HepG2 (cell line): Measurements from ENCODE around the gene OR2C1. TPM values are rescaled to one million over a fixed set of nuclear protein-coding genes. Genes with fewer than 3 reads are reported as not detected.

ENCODE experiments used
- ATF2 ChIP-seq: sonication (generic); formaldehyde crosslinking; IDR thresholded peaks from 2 replicates; pipeline ENCODE4 v1.4.0; 2020; ENCODE audit warnings: missing genetic modification reagents
- BRF2 ChIP-seq: sonication (generic); formaldehyde crosslinking; IDR thresholded peaks from 2 replicates; pipeline ENCODE4 v1.8.1; 2022; ENCODE audit warnings: mild to moderate bottlenecking, missing genetic modification reagents
- GFI1 ChIP-seq: sonication (generic); formaldehyde crosslinking; IDR thresholded peaks from 2 replicates; pipeline ENCODE4 v1.5.0; 2020; ENCODE audit warnings: missing genetic modification reagents, mild to moderate bottlenecking, borderline replicate concordance
- GPBP1L1 ChIP-seq: sonication (generic); formaldehyde crosslinking; IDR thresholded peaks from 2 replicates; pipeline ENCODE4 v1.5.0; 2020; ENCODE audit warnings: mild to moderate bottlenecking, missing genetic modification reagents
- HCFC1 ChIP-seq: fragments of 150-350 bp; IDR thresholded peaks from 2 replicates; pipeline ENCODE4 v1.6.1; 2014; ENCODE audit warnings: low read depth, low read length
- IRX3 ChIP-seq: sonication (generic); formaldehyde crosslinking; IDR thresholded peaks from 2 replicates; pipeline ENCODE4 v1.8.1; 2023; ENCODE audit warnings: mild to moderate bottlenecking, low read depth, missing genetic modification reagents, borderline replicate concordance
- KLF6 ChIP-seq: IDR thresholded peaks from 2 replicates; pipeline ENCODE4 v1.8.0; 2016; ENCODE audit warnings: missing biosample characterization, missing genetic modification reagents
- MATR3 ChIP-seq: sonication (generic); formaldehyde crosslinking; IDR thresholded peaks from 2 replicates; pipeline ENCODE4 v1.4.0; 2020; ENCODE audit warnings: missing genetic modification reagents
- MXD3 ChIP-seq: IDR thresholded peaks from 2 replicates; pipeline ENCODE4 v1.6.1; 2016; ENCODE audit warnings: mild to moderate bottlenecking, missing biosample characterization, missing genetic modification reagents
- NRL ChIP-seq: sonication (generic); formaldehyde crosslinking; IDR thresholded peaks from 2 replicates; pipeline ENCODE4 v1.5.0; 2020; ENCODE audit warnings: missing genetic modification reagents, mild to moderate bottlenecking, moderate library complexity, borderline replicate concordance
- PHF20 ChIP-seq: sonication (generic); formaldehyde crosslinking; IDR thresholded peaks from 2 replicates; pipeline ENCODE4 v1.5.0; 2020; ENCODE audit warnings: mild to moderate bottlenecking, missing genetic modification reagents
- POLR2G ChIP-seq: fragments of 200-400 bp; formaldehyde crosslinking; IDR thresholded peaks from 2 replicates; pipeline ENCODE4 v1.6.1; 2018; ENCODE audit warnings: mild to moderate bottlenecking, low read depth, low read length, moderate library complexity
- SRF ChIP-seq: IDR thresholded peaks from 2 replicates; pipeline ENCODE4 v1.6.1; 2011; ENCODE audit warnings: mild to moderate bottlenecking, low read depth, low read length, moderate library complexity
- TAF1 ChIP-seq: sonication (generic); formaldehyde crosslinking; IDR thresholded peaks from 2 replicates; pipeline ENCODE4 v1.4.0; 2020; ENCODE audit warnings: missing genetic modification reagents
- THRA ChIP-seq: sonication (generic); formaldehyde crosslinking; IDR thresholded peaks from 2 replicates; pipeline ENCODE4 v1.4.0; 2020; ENCODE audit warnings: missing genetic modification reagents, borderline replicate concordance
- U2AF1 ChIP-seq: fragments of 200-400 bp; formaldehyde crosslinking; optimal IDR thresholded peaks from 2 replicates; pipeline ENCODE3; 2017; ENCODE audit warnings: mild to moderate bottlenecking, low read depth, low read length
- ZBTB1 ChIP-seq: sonication (generic); formaldehyde crosslinking; IDR thresholded peaks from 2 replicates; pipeline ENCODE4 v1.4.0; 2020; ENCODE audit warnings: missing genetic modification reagents, borderline replicate concordance
- ZFP90 ChIP-seq: sonication (generic); formaldehyde crosslinking; IDR thresholded peaks from 2 replicates; pipeline ENCODE4 v1.8.0; 2022; ENCODE audit warnings: missing genetic modification reagents, mild to moderate bottlenecking, inconsistent platforms, borderline replicate concordance
- ZKSCAN5 ChIP-seq: sonication (generic); formaldehyde crosslinking; IDR thresholded peaks from 2 replicates; pipeline ENCODE4 v1.5.1; 2020; ENCODE audit warnings: mild to moderate bottlenecking, missing genetic modification reagents
- ZMAT3 ChIP-seq: sonication (generic); formaldehyde crosslinking; conservative IDR thresholded peaks from 2 replicates; pipeline ENCODE4 v1.7.0; 2021; ENCODE audit warnings: missing genetic modification reagents
- ZNF124 ChIP-seq: sonication (generic); formaldehyde crosslinking; IDR thresholded peaks from 2 replicates; pipeline ENCODE4 v1.4.0; 2020; ENCODE audit warnings: missing genetic modification reagents
- ZNF274 ChIP-seq: sonication (generic); formaldehyde crosslinking; IDR thresholded peaks from 2 replicates; pipeline ENCODE4 v1.5.1; 2020; ENCODE audit warnings: mild to moderate bottlenecking, missing genetic modification reagents
- ZNF282 ChIP-seq: fragments of 450-650 bp; IDR thresholded peaks from 2 replicates; pipeline ENCODE4 v1.6.1; 2018; ENCODE audit not compliant: partially characterized antibody
- ZNF839 ChIP-seq: sonication (generic); formaldehyde crosslinking; IDR thresholded peaks from 2 replicates; pipeline ENCODE4 v1.4.0; 2020; ENCODE audit warnings: missing genetic modification reagents, mild to moderate bottlenecking, borderline replicate concordance
- polyA plus RNA-seq, 8 experiments: library from polyadenylated mRNA; depleted of rRNA in 3 of 8; stranded (reverse) in 7 of 8; unstranded in 1 of 8; fragments of >200 nt; fragmentation: Illumina TruSeq in 4 of 8; extraction: Trizol in 4 of 8; gene quantifications; 2 replicates each; pipeline versions ENCODE4 v1.2.1 to v1.2.3, GENCODE V29; 2011 to 2016; ENCODE audit warnings: low read depth in 4 of 8, missing spikeins in 1 of 8, mixed read lengths in 1 of 8; ENCODE audit not compliant: insufficient read depth in 1 of 8
- total RNA-seq, 5 experiments: library from RNA; depleted of rRNA; stranded (reverse); fragments of >200 nt; fragmentation: Illumina TruSeq; extraction: Trizol; gene quantifications; 2 replicates each; pipeline ENCODE4 v1.2.3, GENCODE V29; 2016; ENCODE audit warnings: low read depth in 1 of 5

Gene OR2C1
- total and polyA plus RNA-seq, 2 of the 13 experiments (the other 11 are each of a cell fraction or from before 2014, with no cell fraction given) = not detected

- TF ChIP-seq NRL (CRISPR knock-in tag) (no peak), ZBTB1 (CRISPR knock-in tag) (no peak), MXD3 (no peak), ZNF282 (no peak), GFI1 (CRISPR knock-in tag) (no peak), ZKSCAN5 (CRISPR knock-in tag) (no peak), HCFC1 (peak; percentile 42; the same call in 1 of the 2 replicates), U2AF1 (no peak), THRA (CRISPR knock-in tag) (no peak), BRF2 (no peak), IRX3 (CRISPR knock-in tag) (no peak), ZFP90 (CRISPR knock-in tag) (no peak), MATR3 (CRISPR knock-in tag) (no peak), ATF2 (CRISPR knock-in tag) (no peak; the same call in 1 of the 2 replicates), ZNF839 (no peak), SRF (no peak), ZNF274 (CRISPR knock-in tag) (no peak), POLR2G (peak; percentile 67; the same call in 1 of the 2 replicates), KLF6 (no peak), ZNF124 (CRISPR knock-in tag) (no peak), TAF1 (CRISPR knock-in tag) (peak; percentile 73), ZMAT3 (CRISPR knock-in tag) (0 out of 2 replicates have a peak, but pooled peaks have one; percentile 11), PHF20 (CRISPR knock-in tag) (peak; percentile 65), GPBP1L1 (no peak)
Measured at GRCh38 chr16:3364774-3365427, 9.2 kb downstream of the OR2C1 start (continued).
